GM08714 (cell line): ENCODE data around the gene SNRPB2.

ENCODE experiments used
- H3K4me3 ChIP-seq: fragments of 200-500 bp; sonication (Bioruptor generic); 2 replicates; pipeline ENCODE4 v1.5.1; 2014; ENCODE audit warnings: mild to moderate bottlenecking, low read length, inconsistent platforms
- ZNF274 ChIP-seq: IDR thresholded peaks from 2 replicates; pipeline ENCODE4 v1.6.1; 2012; ENCODE audit warnings: mild to moderate bottlenecking, low read depth, low read length

The SNRPB2 gene

GRCh38 chr20:16710781-16711180 lies 19.0 kb upstream of the SNRPB2 start:
- TF ChIP-seq ZNF274 = no peak
- H3K4me3 ChIP-seq = no peak overlapping the region

GRCh38 chr20:16711661-16712258 lies 18.1 kb upstream of the SNRPB2 start:
- TF ChIP-seq ZNF274 = no peak
- no peak overlapping the region for H3K4me3 ChIP-seq

- no peak overlapping the region for H3K4me3 ChIP-seq
- TF ChIP-seq ZNF274 = no peak
Measured at GRCh38 chr20:16712511-16712947, 17.3 kb upstream of the SNRPB2 start.

GRCh38 chr20:16713066-16713465 lies 16.8 kb upstream of the SNRPB2 start:
- no peak for TF ChIP-seq ZNF274
- no peak overlapping the region for H3K4me3 ChIP-seq

- no peak overlapping the region for H3K4me3 ChIP-seq
- TF ChIP-seq ZNF274 = no peak
Measured at GRCh38 chr20:16714242-16714641, 15.6 kb upstream of the SNRPB2 start.

GRCh38 chr20:16714751-16715150 lies 15.1 kb upstream of the SNRPB2 start:
- TF ChIP-seq ZNF274 = no peak
- no peak overlapping the region for H3K4me3 ChIP-seq

- no peak for TF ChIP-seq ZNF274
- H3K4me3 ChIP-seq = no peak overlapping the region
Measured at GRCh38 chr20:16719421-16719820, 10.4 kb upstream of the SNRPB2 start.

GRCh38 chr20:16729080-16729479 lies 746 bp upstream of the SNRPB2 start:
- TF ChIP-seq ZNF274 = no peak
- no peak overlapping the region; the same call in 1 of the 2 replicates for H3K4me3 ChIP-seq

- H3K4me3 ChIP-seq = no peak overlapping the region
Measured at GRCh38 chr20:16732506-16733152, 2.8 kb downstream of the SNRPB2 start.

GRCh38 chr20:16740365-16741072 lies 10.7 kb downstream of the SNRPB2 start:
- H3K4me3 ChIP-seq = no peak overlapping the region
- TF ChIP-seq ZNF274 = no peak

More at GRCh38 chr20:16732506-16733152, 2.8 kb downstream of the SNRPB2 start:
- TF ChIP-seq ZNF274 = no peak

GRCh38 chr20:16744178-16744807 lies 14.5 kb downstream of the SNRPB2 start:
- no peak overlapping the region for H3K4me3 ChIP-seq
- TF ChIP-seq ZNF274 = no peak

GRCh38 chr20:16745204-16745603 lies 15.4 kb downstream of the SNRPB2 start:
- no peak overlapping the region for H3K4me3 ChIP-seq
- no peak for TF ChIP-seq ZNF274

GRCh38 chr20:16747291-16747811 lies 17.5 kb downstream of the SNRPB2 start:
- H3K4me3 ChIP-seq = no peak overlapping the region
- TF ChIP-seq ZNF274 = no peak

GRCh38 chr20:16748308-16748900 lies 18.6 kb downstream of the SNRPB2 start, which contains the start of gene OTOR:
OTOR (plus strand) TSS chr20:16748358; CDS start chr20:16748402, 44 bp downstream.
- TF ChIP-seq ZNF274 = no peak
- no peak within 1 kb of the TSS for H3K4me3 ChIP-seq
